HepG2 (cell line): ENCODE measurements around the gene ZNF783.

Experiments
- CEBPB ChIP-seq: IDR thresholded peaks from 2 replicates; pipeline ENCODE4 v1.6.1; 2011; ENCODE audit warnings: low read depth, low read length, improper control_type of control experiment, borderline replicate concordance
- HCFC1 ChIP-seq: fragments of 150-350 bp; IDR thresholded peaks from 2 replicates; pipeline ENCODE4 v1.6.1; 2014; ENCODE audit warnings: low read depth, low read length
- KAT7 ChIP-seq: IDR thresholded peaks from 2 replicates; pipeline ENCODE4 v1.6.1; 2018; ENCODE audit warnings: borderline replicate concordance, missing compliant biosample characterization
- NR2F1 ChIP-seq, 2 experiments: fragments of 450-650 bp in 1 of 2; formaldehyde crosslinking in 1 of 2; IDR thresholded peaks; 2 replicates each; pipeline versions ENCODE4 v1.5.0 to v1.6.1; 2016 to 2020; ENCODE audit warnings: mild to moderate bottlenecking in 1 of 2, missing compliant biosample characterization in 1 of 2, missing genetic modification reagents in 1 of 2, moderate library complexity in 1 of 2
- SATB2 ChIP-seq: sonication (generic); formaldehyde crosslinking; IDR thresholded peaks from 2 replicates; pipeline ENCODE4 v1.5.0; 2020; ENCODE audit warnings: missing genetic modification reagents
- TFAP4 ChIP-seq: sonication (generic); IDR thresholded peaks from 2 replicates; pipeline ENCODE4 v1.6.1; 2016; ENCODE audit warnings: low read depth, borderline replicate concordance
- ZBTB1 ChIP-seq: sonication (generic); formaldehyde crosslinking; IDR thresholded peaks from 2 replicates; pipeline ENCODE4 v1.4.0; 2020; ENCODE audit warnings: missing genetic modification reagents, borderline replicate concordance
- ZBTB7A ChIP-seq: sonication (generic); formaldehyde crosslinking; IDR thresholded peaks from 2 replicates; pipeline ENCODE4 v1.8.0; 2022; ENCODE audit warnings: mild to moderate bottlenecking, missing genetic modification reagents
- ZFX ChIP-seq: sonication (generic); formaldehyde crosslinking; IDR thresholded peaks from 2 replicates; pipeline ENCODE4 v1.4.0; 2020; ENCODE audit warnings: mild to moderate bottlenecking, low read depth, missing genetic modification reagents, moderate library complexity
- ZNF33A ChIP-seq: sonication (generic); formaldehyde crosslinking; IDR thresholded peaks from 2 replicates; pipeline ENCODE4 v1.5.1; 2020; ENCODE audit warnings: missing genetic modification reagents, mild to moderate bottlenecking, moderate library complexity, borderline replicate concordance
- TF ChIP-seq, protein P1 (sequence below): sonication (generic); formaldehyde crosslinking; IDR thresholded peaks from 2 replicates; pipeline ENCODE4 v1.5.0; 2020; ENCODE audit warnings: mild to moderate bottlenecking, missing genetic modification reagents, moderate library complexity
- TF ChIP-seq, protein P2 (sequence below), 2 experiments: sonication (generic) in 1 of 2; formaldehyde crosslinking in 1 of 2; IDR thresholded peaks; 2 replicates each; pipeline versions ENCODE4 v1.5.1 to v1.6.1; 2011 to 2020; ENCODE audit warnings: borderline replicate concordance in 1 of 2, low read depth in 1 of 2, low read length in 1 of 2, mild to moderate bottlenecking in 1 of 2, missing genetic modification reagents in 1 of 2, moderate library complexity in 1 of 2
- TF ChIP-seq, protein P3 (sequence below): sonication (generic); formaldehyde crosslinking; IDR thresholded peaks from 2 replicates; pipeline ENCODE4 v1.4.0; 2020; ENCODE audit warnings: missing genetic modification reagents, borderline replicate concordance

- TF ChIP-seq SATB2 (no peak), ZFX (CRISPR knock-in tag) (no peak), KAT7 (CRISPR knock-in tag) (no peak), ZNF33A (no peak), TFAP4 (no peak), CEBPB (no peak), ZBTB7A (CRISPR knock-in tag) (no peak), HCFC1 (no peak), ZBTB1 (CRISPR knock-in tag) (no peak), NR2F1 (CRISPR knock-in tag; IDR thresholded peaks at IDR 0.05) (no peak)
- TF ChIP-seq, protein P1, sequence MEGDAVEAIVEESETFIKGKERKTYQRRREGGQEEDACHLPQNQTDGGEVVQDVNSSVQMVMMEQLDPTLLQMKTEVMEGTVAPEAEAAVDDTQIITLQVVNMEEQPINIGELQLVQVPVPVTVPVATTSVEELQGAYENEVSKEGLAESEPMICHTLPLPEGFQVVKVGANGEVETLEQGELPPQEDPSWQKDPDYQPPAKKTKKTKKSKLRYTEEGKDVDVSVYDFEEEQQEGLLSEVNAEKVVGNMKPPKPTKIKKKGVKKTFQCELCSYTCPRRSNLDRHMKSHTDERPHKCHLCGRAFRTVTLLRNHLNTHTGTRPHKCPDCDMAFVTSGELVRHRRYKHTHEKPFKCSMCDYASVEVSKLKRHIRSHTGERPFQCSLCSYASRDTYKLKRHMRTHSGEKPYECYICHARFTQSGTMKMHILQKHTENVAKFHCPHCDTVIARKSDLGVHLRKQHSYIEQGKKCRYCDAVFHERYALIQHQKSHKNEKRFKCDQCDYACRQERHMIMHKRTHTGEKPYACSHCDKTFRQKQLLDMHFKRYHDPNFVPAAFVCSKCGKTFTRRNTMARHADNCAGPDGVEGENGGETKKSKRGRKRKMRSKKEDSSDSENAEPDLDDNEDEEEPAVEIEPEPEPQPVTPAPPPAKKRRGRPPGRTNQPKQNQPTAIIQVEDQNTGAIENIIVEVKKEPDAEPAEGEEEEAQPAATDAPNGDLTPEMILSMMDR (CRISPR knock-in tag) = no peak
- TF ChIP-seq, protein P2, sequence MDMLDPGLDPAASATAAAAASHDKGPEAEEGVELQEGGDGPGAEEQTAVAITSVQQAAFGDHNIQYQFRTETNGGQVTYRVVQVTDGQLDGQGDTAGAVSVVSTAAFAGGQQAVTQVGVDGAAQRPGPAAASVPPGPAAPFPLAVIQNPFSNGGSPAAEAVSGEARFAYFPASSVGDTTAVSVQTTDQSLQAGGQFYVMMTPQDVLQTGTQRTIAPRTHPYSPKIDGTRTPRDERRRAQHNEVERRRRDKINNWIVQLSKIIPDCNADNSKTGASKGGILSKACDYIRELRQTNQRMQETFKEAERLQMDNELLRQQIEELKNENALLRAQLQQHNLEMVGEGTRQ (IDR thresholded peaks at IDR 0.05; ENCODE audit: low read depth, low read length) = no peak
- TF ChIP-seq, protein P2 (CRISPR knock-in tag; IDR thresholded peaks at IDR 0.05; ENCODE audit: borderline replicate concordance) = no peak
- TF ChIP-seq, protein P3, sequence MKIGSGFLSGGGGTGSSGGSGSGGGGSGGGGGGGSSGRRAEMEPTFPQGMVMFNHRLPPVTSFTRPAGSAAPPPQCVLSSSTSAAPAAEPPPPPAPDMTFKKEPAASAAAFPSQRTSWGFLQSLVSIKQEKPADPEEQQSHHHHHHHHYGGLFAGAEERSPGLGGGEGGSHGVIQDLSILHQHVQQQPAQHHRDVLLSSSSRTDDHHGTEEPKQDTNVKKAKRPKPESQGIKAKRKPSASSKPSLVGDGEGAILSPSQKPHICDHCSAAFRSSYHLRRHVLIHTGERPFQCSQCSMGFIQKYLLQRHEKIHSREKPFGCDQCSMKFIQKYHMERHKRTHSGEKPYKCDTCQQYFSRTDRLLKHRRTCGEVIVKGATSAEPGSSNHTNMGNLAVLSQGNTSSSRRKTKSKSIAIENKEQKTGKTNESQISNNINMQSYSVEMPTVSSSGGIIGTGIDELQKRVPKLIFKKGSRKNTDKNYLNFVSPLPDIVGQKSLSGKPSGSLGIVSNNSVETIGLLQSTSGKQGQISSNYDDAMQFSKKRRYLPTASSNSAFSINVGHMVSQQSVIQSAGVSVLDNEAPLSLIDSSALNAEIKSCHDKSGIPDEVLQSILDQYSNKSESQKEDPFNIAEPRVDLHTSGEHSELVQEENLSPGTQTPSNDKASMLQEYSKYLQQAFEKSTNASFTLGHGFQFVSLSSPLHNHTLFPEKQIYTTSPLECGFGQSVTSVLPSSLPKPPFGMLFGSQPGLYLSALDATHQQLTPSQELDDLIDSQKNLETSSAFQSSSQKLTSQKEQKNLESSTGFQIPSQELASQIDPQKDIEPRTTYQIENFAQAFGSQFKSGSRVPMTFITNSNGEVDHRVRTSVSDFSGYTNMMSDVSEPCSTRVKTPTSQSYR = no peak
These were observed 69.0 kb downstream of the ZNF783 start for GRCh38 chr7:149330914-149331567.
